Measurements from ENCODE around the gene CD38.
"Not testable (repeated sequence)": the region's sequence is repeated elsewhere in the genome, so short reads cannot be mapped to it uniquely, and the experiment has no call there.

CD38 gene

GRCh38 chr4:15799141-15799540, 21.0 kb downstream of the CD38 start:
- no peak for DNase-seq (ENCODE audit: low read depth in 2 of 2)

- DNase-seq (ENCODE audit: low read depth in 2 of 2), result no peak
Measured at GRCh38 chr4:15799701-15800100, 21.6 kb downstream of the CD38 start.

- DNase-seq (ENCODE audit: low read depth in 2 of 2), result not testable (repeated sequence)
Measured at GRCh38 chr4:15802497-15802896, 24.4 kb downstream of the CD38 start.

- DNase-seq (ENCODE audit: low read depth in 2 of 2), result peak in 1 of 2 donors; percentile 16
Measured at GRCh38 chr4:15805583-15806517, 27.7 kb downstream of the CD38 start.

- DNase-seq (ENCODE audit: low read depth in 2 of 2), result no peak
Measured at GRCh38 chr4:15809058-15809457, 30.9 kb downstream of the CD38 start.

- DNase-seq (ENCODE audit: low read depth in 2 of 2), result no peak
Measured at GRCh38 chr4:15809466-15809865, 31.3 kb downstream of the CD38 start.

GRCh38 chr4:15811703-15812337, 33.7 kb downstream of the CD38 start:
- DNase-seq (ENCODE audit: low read depth in 2 of 2), result no peak

GRCh38 chr4:15832523-15833451, 54.7 kb downstream of the CD38 start:
- no peak for DNase-seq (ENCODE audit: low read depth in 2 of 2)

GRCh38 chr4:15833801-15834200, 55.7 kb downstream of the CD38 start:
- no peak for DNase-seq (ENCODE audit: low read depth in 2 of 2)

- DNase-seq (ENCODE audit: low read depth in 2 of 2), result no peak
Measured at GRCh38 chr4:15836362-15836761, 58.2 kb downstream of the CD38 start.

GRCh38 chr4:15837591-15837990, 59.5 kb downstream of the CD38 start:
- DNase-seq (ENCODE audit: low read depth in 2 of 2), result no peak

GRCh38 chr4:15841194-15841730, 63.1 kb downstream of the CD38 start:
- DNase-seq (ENCODE audit: low read depth in 2 of 2), result not testable (repeated sequence)

- no peak for DNase-seq (ENCODE audit: low read depth in 2 of 2)
Measured at GRCh38 chr4:15847746-15848145, 69.6 kb downstream of the CD38 start.

- DNase-seq (ENCODE audit: low read depth in 2 of 2), result no peak
Measured at GRCh38 chr4:15848191-15848842, 70.2 kb downstream of the CD38 start.

GRCh38 chr4:15851969-15852368, 73.8 kb downstream of the CD38 start:
- DNase-seq (ENCODE audit: low read depth in 2 of 2), result no peak

GRCh38 chr4:15852524-15852923, 74.4 kb downstream of the CD38 start:
- no peak for DNase-seq (ENCODE audit: low read depth in 2 of 2)

GRCh38 chr4:15853345-15853744, 75.2 kb downstream of the CD38 start:
- no peak for DNase-seq (ENCODE audit: low read depth in 2 of 2)

GRCh38 chr4:15855804-15856475, 77.8 kb downstream of the CD38 start:
- DNase-seq (ENCODE audit: low read depth in 2 of 2), result no peak

GRCh38 chr4:15861198-15861597, 83.1 kb downstream of the CD38 start:
- DNase-seq (ENCODE audit: low read depth in 2 of 2), result not testable (repeated sequence)
